Measurements from ENCODE around the gene SHC2. TPM values are rescaled to one million over a fixed set of nuclear protein-coding genes. Genes with fewer than 3 reads are reported as not detected.

Gene SHC2
- total RNA-seq, 1 donor from 2014 or later = 35.4 TPM

DNA sequence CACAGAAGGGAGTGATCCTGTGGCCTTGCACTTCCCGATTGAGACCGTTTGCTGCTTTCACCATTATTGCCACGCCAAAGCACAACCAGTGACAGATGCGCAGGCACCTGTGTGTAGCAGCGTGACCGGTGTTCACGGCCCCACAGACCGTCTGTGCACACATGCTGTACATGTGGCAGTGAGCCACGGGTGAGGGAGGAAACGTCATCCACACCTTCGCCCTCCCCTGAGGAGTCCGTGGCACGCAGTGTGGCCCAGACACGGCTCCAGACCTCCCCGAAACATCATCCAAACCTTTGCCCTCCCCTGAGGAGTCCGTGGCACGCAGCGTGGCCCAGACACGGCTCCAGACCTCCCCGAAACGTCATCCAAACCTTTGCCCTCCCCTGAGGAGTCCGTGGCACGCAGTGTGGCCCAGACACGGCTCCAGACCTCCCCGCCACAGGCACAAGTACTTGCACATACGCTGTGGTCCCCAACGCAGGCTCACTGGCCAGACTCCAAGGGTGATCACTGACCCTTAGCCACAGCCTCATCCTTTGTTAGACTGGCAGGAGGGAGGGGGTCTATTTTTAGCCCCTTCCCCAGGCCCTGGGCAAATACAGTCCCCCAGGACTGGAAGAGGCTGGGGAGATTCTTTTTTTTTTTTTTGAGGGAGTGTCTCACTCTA, 7.9 kb upstream of the SHC2 start:
- no peaks in the 10 kb centered on the region for H3K27me3 Mint-ChIP-seq
- H3K27ac Mint-ChIP-seq = no peak overlapping the region
- H3K36me3 Mint-ChIP-seq = no peaks in the 10 kb centered on the region
- H3K9me3 Mint-ChIP-seq = no peaks in the 10 kb centered on the region
- TF ChIP-seq, protein P1, sequence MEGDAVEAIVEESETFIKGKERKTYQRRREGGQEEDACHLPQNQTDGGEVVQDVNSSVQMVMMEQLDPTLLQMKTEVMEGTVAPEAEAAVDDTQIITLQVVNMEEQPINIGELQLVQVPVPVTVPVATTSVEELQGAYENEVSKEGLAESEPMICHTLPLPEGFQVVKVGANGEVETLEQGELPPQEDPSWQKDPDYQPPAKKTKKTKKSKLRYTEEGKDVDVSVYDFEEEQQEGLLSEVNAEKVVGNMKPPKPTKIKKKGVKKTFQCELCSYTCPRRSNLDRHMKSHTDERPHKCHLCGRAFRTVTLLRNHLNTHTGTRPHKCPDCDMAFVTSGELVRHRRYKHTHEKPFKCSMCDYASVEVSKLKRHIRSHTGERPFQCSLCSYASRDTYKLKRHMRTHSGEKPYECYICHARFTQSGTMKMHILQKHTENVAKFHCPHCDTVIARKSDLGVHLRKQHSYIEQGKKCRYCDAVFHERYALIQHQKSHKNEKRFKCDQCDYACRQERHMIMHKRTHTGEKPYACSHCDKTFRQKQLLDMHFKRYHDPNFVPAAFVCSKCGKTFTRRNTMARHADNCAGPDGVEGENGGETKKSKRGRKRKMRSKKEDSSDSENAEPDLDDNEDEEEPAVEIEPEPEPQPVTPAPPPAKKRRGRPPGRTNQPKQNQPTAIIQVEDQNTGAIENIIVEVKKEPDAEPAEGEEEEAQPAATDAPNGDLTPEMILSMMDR (conservative IDR thresholded peaks at IDR 0.05) = no peak
- no peaks in the 10 kb centered on the region for H3K4me1 Mint-ChIP-seq (ENCODE audit: unreplicated experiment)
- H3K4me3 Mint-ChIP-seq = no peak overlapping the region
- no peak for DNase-seq (ENCODE audit: extremely low spot score, unreplicated experiment)

GRCh38 chr19:467554-467953, 6.7 kb upstream of the SHC2 start:
- Mint-ChIP-seq H3K4me3 (no peak overlapping the region), H3K36me3 (no peaks in the 10 kb centered on the region), H3K4me1 (ENCODE audit: unreplicated experiment) (no peaks in the 10 kb centered on the region), H3K9me3 (no peaks in the 10 kb centered on the region), H3K27ac (no peak overlapping the region), H3K27me3 (no peaks in the 10 kb centered on the region)
- DNase-seq (ENCODE audit: extremely low spot score, unreplicated experiment) = no peak
- TF ChIP-seq, protein P1 (conservative IDR thresholded peaks at IDR 0.05) = no peak

DNA sequence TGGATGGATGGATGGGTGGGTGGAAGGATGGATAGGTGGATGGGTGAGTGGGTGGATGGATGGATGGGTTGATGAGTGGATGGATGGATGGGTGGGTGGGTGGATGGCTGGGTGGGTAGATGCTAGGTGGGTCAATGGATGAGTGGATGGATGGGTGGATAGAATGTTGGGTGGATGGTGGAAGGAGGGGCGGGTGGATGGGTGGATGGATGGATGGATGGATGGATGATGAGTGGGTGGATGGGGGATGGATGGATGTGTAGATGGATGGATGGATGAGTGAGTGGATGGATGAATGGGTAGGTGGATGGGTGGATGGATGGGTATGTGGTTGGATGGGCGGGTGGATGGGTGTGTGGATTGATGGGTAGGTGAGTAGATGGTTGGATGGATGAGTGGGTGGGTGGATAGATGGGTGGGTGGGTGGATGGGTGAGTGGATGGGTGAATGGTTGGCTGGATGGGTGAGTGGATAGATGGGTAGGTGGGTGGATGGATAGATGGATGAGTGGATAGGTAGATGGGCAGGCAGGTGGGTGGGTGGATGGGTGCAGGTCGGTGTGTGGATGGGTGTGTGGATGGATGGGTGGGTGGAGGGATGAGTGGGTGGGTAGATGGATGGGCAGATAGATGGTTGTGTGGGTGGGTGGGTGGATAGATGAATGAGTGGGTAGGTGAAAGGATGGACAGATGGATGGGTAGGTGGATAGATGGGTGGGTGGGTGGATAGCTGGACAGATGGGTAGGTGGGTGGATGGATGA, 4.4 kb upstream of the SHC2 start:
- Mint-ChIP-seq H3K4me1 (ENCODE audit: unreplicated experiment) (no peaks in the 10 kb centered on the region), H3K9me3 (no peaks in the 10 kb centered on the region), H3K36me3 (no peaks in the 10 kb centered on the region), H3K27ac (no peak overlapping the region), H3K27me3 (peaks cover 2% of the 10 kb centered on the region), H3K4me3 (no peak overlapping the region)
- no peak for DNase-seq (ENCODE audit: extremely low spot score, unreplicated experiment)
- TF ChIP-seq, protein P1 (conservative IDR thresholded peaks at IDR 0.05) = no peak

- H3K9me3 Mint-ChIP-seq = no peaks in the 10 kb centered on the region
- no peak overlapping the region for H3K4me3 Mint-ChIP-seq
- no peak overlapping the region for H3K27ac Mint-ChIP-seq
Observed at GRCh38 chr19:464208-464545, 3.3 kb upstream of the SHC2 start.

DNA sequence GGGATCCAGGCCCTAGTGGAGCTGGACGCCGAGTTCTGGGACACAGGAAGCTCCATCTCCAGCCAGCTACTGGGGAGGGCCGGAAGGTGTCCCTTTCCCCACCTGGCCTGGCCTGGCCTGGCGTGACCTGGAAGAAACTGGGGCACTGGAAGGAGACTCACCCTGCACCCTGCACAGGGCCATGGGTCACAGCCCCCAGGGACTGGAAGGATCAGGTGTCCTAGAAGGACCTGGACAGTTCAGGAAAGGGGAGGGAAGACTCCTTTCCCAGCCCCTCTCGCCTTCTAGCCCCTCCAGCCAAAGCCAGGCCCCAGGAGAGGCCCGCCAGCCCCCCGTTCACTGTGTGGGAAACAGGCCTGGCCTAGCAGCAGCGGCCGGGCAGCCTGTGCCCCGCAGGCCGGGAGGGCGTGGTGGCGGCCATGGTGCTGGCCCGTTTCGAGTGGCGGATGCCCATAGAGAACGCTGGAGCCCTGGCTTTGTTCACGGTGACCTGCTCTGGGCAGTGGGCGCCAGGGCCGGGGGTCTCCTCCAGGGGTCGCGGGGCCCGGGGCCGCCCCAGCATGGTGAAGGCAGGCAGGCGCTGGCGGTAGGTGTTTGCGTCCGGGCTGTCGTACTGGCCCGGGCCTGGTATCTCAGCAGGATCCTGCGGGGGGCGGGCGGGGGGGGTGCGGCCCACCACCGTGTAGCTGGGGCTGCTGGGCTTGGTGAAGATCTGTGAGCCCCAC, 2.8 kb upstream of the SHC2 start:
- H3K27ac Mint-ChIP-seq = no peak overlapping the region
- no peak for DNase-seq (ENCODE audit: extremely low spot score, unreplicated experiment)
- TF ChIP-seq, protein P1 (conservative IDR thresholded peaks at IDR 0.05) = no peak
- H3K36me3 Mint-ChIP-seq = no peaks in the 10 kb centered on the region
- H3K4me3 Mint-ChIP-seq = peak overlapping the region; percentile 47
- H3K4me1 Mint-ChIP-seq (ENCODE audit: unreplicated experiment) = no peaks in the 10 kb centered on the region
- H3K9me3 Mint-ChIP-seq = no peaks in the 10 kb centered on the region
- H3K27me3 Mint-ChIP-seq = peaks cover 8% of the 10 kb centered on the region

More at GRCh38 chr19:464208-464545, 3.3 kb upstream of the SHC2 start:
- DNase-seq (ENCODE audit: extremely low spot score, unreplicated experiment) = no peak
- H3K27me3 Mint-ChIP-seq = peaks cover 8% of the 10 kb centered on the region
- no peaks in the 10 kb centered on the region for H3K4me1 Mint-ChIP-seq (ENCODE audit: unreplicated experiment)
- TF ChIP-seq, protein P1 (conservative IDR thresholded peaks at IDR 0.05) = no peak
- H3K36me3 Mint-ChIP-seq = no peaks in the 10 kb centered on the region

Measured in type B pancreatic cell (in vitro differentiated cells).